Fibroblast of the conjunctiva (primary cell): ENCODE data around the gene SPRN.
"Not testable (repeated sequence)": the region's sequence is repeated elsewhere in the genome, so short reads cannot be mapped to it uniquely, and the experiment has no call there.

Experiments
- DNase-seq: peaks from one replicate; pipeline ENCODE4 v3.0.0-alpha.2; 2010; ENCODE audit warnings: low read depth

Gene SPRN

GRCh38 chr10:133424601-133425000 lies at the start of gene SPRN:
Gene SPRN, minus strand, starts transcription at chr10:133424625. Its CDS starts 944 bp downstream, at chr10:133423681.
- not testable (repeated sequence) for DNase-seq

- DNase-seq: no peak
Observed at GRCh38 chr10:133474027-133474426, 49.6 kb upstream of the SPRN start.

GRCh38 chr10:133473270-133473669 lies 48.8 kb upstream of the SPRN start:
- no peak for DNase-seq

- DNase-seq: no peak
Observed at GRCh38 chr10:133471300-133472109, 47.1 kb upstream of the SPRN start.

GRCh38 chr10:133469205-133469604 lies 44.8 kb upstream of the SPRN start:
- not testable (repeated sequence) for DNase-seq

GRCh38 chr10:133467286-133467911 lies 43.0 kb upstream of the SPRN start:
- DNase-seq: no peak

- DNase-seq: no peak
Observed at GRCh38 chr10:133466683-133467275, 42.4 kb upstream of the SPRN start.

GRCh38 chr10:133465950-133466474 lies 41.6 kb upstream of the SPRN start:
- no peak for DNase-seq

GRCh38 chr10:133465191-133465949 lies 40.9 kb upstream of the SPRN start:
- no peak for DNase-seq

- DNase-seq: no peak
Observed at GRCh38 chr10:133464582-133465031, 40.2 kb upstream of the SPRN start.

GRCh38 chr10:133462512-133463305 lies 38.3 kb upstream of the SPRN start:
- DNase-seq: no peak

GRCh38 chr10:133461841-133462240 lies 37.4 kb upstream of the SPRN start:
- DNase-seq: no peak

- no peak for DNase-seq
Observed at GRCh38 chr10:133461027-133461426, 36.6 kb upstream of the SPRN start.

- DNase-seq: no peak
Observed at GRCh38 chr10:133460208-133460769, 35.9 kb upstream of the SPRN start.

- DNase-seq: no peak
Observed at GRCh38 chr10:133459454-133460207, 35.2 kb upstream of the SPRN start.

GRCh38 chr10:133458710-133459453 lies 34.5 kb upstream of the SPRN start:
- DNase-seq: no peak

- no peak for DNase-seq
Observed at GRCh38 chr10:133458021-133458709, 33.7 kb upstream of the SPRN start.

GRCh38 chr10:133457100-133457841 lies 32.8 kb upstream of the SPRN start:
- no peak for DNase-seq
